HepG2 (cell line): ENCODE data around the gene LYRM4. TPM values are rescaled to one million over a fixed set of nuclear protein-coding genes. Genes with fewer than 3 reads are reported as not detected.

ENCODE experiments used
- ASH2L ChIP-seq: fragments of 300-600, 200-600 bp; sonication (generic); IDR thresholded peaks from 2 replicates; pipeline ENCODE4 v1.7.0; 2017; ENCODE audit warnings: low read depth, mild to moderate bottlenecking, moderate library complexity, mixed read lengths, low read length; ENCODE audit not compliant: insufficient read length
- CEBPZ ChIP-seq: IDR thresholded peaks from 2 replicates; pipeline ENCODE4 v1.6.1; 2012; ENCODE audit warnings: low read length, improper control_type of control experiment
- CENPBD1 ChIP-seq: sonication (generic); formaldehyde crosslinking; IDR thresholded peaks from 2 replicates; pipeline ENCODE4 v1.8.0; 2022; ENCODE audit warnings: missing genetic modification reagents, low read depth, mild to moderate bottlenecking, borderline replicate concordance
- EEA1 ChIP-seq: sonication (generic); formaldehyde crosslinking; IDR thresholded peaks from 2 replicates; pipeline ENCODE4 v1.5.1; 2020; ENCODE audit warnings: mild to moderate bottlenecking, missing genetic modification reagents, borderline replicate concordance
- EHMT2 ChIP-seq: fragments of 200-600 bp; sonication (generic); IDR thresholded peaks from 2 replicates; pipeline ENCODE4 v1.7.0; 2017; ENCODE audit warnings: antibody characterized with exemption, low read depth, low read length, borderline replicate concordance
- ETV5 ChIP-seq: IDR thresholded peaks from 2 replicates; pipeline ENCODE4 v1.6.1; 2018; ENCODE audit warnings: missing biosample characterization, missing genetic modification reagents, inconsistent platforms, borderline replicate concordance
- HOXD1 ChIP-seq: sonication (generic); formaldehyde crosslinking; IDR thresholded peaks from 2 replicates; pipeline ENCODE4 v1.5.0; 2020; ENCODE audit warnings: missing genetic modification reagents
- MAX ChIP-seq: IDR thresholded peaks from 2 replicates; pipeline ENCODE4 v1.6.1; 2012; ENCODE audit warnings: inconsistent platforms
- PITX1 ChIP-seq: sonication (generic); formaldehyde crosslinking; IDR thresholded peaks from 2 replicates; pipeline ENCODE4 v1.5.1; 2020; ENCODE audit warnings: mild to moderate bottlenecking, missing genetic modification reagents
- SALL1 ChIP-seq: sonication (generic); formaldehyde crosslinking; IDR thresholded peaks from 2 replicates; pipeline ENCODE4 v1.8.0; 2022; ENCODE audit warnings: mild to moderate bottlenecking, missing genetic modification reagents
- SATB2 ChIP-seq: sonication (generic); formaldehyde crosslinking; IDR thresholded peaks from 2 replicates; pipeline ENCODE4 v1.5.0; 2020; ENCODE audit warnings: missing genetic modification reagents
- ZBTB49 ChIP-seq: sonication (generic); formaldehyde crosslinking; IDR thresholded peaks from 2 replicates; pipeline ENCODE4 v1.4.0; 2020; ENCODE audit warnings: missing genetic modification reagents, borderline replicate concordance
- ZBTB7A ChIP-seq: sonication (generic); formaldehyde crosslinking; IDR thresholded peaks from 2 replicates; pipeline ENCODE4 v1.8.0; 2022; ENCODE audit warnings: mild to moderate bottlenecking, missing genetic modification reagents
- ZNF678 ChIP-seq: sonication (generic); formaldehyde crosslinking; IDR thresholded peaks from 2 replicates; pipeline ENCODE4 v1.4.0; 2020; ENCODE audit warnings: mild to moderate bottlenecking, missing genetic modification reagents
- ZNF709 ChIP-seq: sonication (generic); formaldehyde crosslinking; IDR thresholded peaks from 2 replicates; pipeline ENCODE4 v1.5.0; 2020; ENCODE audit warnings: mild to moderate bottlenecking, missing genetic modification reagents
- ZNF761 ChIP-seq: sonication (generic); formaldehyde crosslinking; conservative IDR thresholded peaks from 2 replicates; pipeline ENCODE4 v1.4.0; 2020; ENCODE audit warnings: mild to moderate bottlenecking, missing genetic modification reagents
- ZNF781 ChIP-seq: sonication (generic); formaldehyde crosslinking; IDR thresholded peaks from 2 replicates; pipeline ENCODE4 v1.5.1; 2020; ENCODE audit warnings: borderline replicate concordance, mild to moderate bottlenecking, missing genetic modification reagents; ENCODE audit errors: not compliant biosample characterization
- ZNF782 ChIP-seq: sonication (generic); formaldehyde crosslinking; IDR thresholded peaks from 2 replicates; pipeline ENCODE4 v1.4.0; 2020; ENCODE audit warnings: missing genetic modification reagents, mild to moderate bottlenecking, borderline replicate concordance
- polyA plus RNA-seq, 8 experiments: library from polyadenylated mRNA; depleted of rRNA in 3 of 8; stranded (reverse) in 7 of 8; unstranded in 1 of 8; fragments of >200 nt; fragmentation: Illumina TruSeq in 4 of 8; extraction: Trizol in 4 of 8; gene quantifications; 2 replicates each; pipeline versions ENCODE4 v1.2.1 to v1.2.3, GENCODE V29; 2011 to 2016; ENCODE audit warnings: low read depth in 4 of 8, missing spikeins in 1 of 8, mixed read lengths in 1 of 8; ENCODE audit not compliant: insufficient read depth in 1 of 8
- total RNA-seq, 5 experiments: library from RNA; depleted of rRNA; stranded (reverse); fragments of >200 nt; fragmentation: Illumina TruSeq; extraction: Trizol; gene quantifications; 2 replicates each; pipeline ENCODE4 v1.2.3, GENCODE V29; 2016; ENCODE audit warnings: low read depth in 1 of 5
- TF ChIP-seq, protein P1 (sequence below): sonication (generic); formaldehyde crosslinking; IDR thresholded peaks from 2 replicates; pipeline ENCODE4 v1.9.0; 2022; ENCODE audit warnings: missing genetic modification reagents, mild to moderate bottlenecking, borderline replicate concordance

The LYRM4 gene
- total and polyA plus RNA-seq, 2 of the 13 experiments (the other 11 are each of a cell fraction or from before 2014, with no cell fraction given): 64.6 to 67.5 TPM

DNA sequence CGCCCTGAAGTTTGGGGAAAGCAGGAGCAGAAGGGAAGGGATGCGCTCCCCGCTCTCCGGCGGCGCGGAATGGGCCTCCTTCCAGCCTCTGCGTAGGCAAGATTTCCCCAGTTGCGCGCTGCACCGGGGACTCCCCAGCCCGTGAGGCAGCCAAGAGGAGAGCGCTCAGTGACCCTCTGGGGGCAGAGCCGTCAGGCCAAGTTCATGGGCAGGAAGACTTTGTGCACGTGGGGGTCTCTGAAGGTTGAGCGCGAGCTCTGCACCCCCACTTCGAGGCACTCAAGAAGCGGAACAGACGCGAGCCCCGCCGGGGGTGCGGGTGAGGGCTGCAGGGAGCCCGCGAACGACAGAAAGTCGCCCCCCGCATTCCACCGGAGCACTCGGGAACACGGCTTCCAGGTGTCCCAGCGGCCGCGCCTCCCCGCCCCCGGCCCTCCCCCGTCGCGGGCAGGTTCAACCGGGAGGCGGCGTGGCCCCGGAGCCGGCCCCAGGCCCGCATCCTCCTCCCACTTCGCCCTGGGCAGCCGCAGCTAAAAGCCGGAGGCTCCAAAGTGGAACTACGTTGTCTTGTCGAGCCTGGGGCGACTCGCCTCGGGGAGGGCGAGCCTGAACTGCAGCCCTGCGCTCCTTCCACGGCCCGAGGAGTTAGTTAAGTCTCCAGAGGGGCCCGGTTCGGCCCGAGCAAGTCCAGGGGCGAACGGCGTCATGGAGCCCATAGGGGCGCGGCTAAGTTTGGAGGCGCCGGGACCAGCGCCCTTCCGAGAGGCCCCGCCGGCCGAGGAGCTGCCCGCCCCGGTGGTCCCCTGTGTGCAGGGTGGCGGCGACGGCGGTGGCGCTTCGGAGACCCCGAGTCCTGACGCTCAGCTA is 175.7 kb downstream of the LYRM4 start, which contains the start of gene PPP1R3G (continued):
- TF ChIP-seq EEA1 (CRISPR knock-in tag) (no peak), ZNF709 (no peak), HOXD1 (no peak), CENPBD1 (CRISPR knock-in tag) (no peak), ZNF678 (CRISPR knock-in tag) (no peak), ZBTB49 (CRISPR knock-in tag) (no peak), ZNF761 (CRISPR knock-in tag) (no peak), ZNF781 (CRISPR knock-in tag) (no peak), CEBPZ (no peak), SATB2 (CRISPR knock-in tag) (no peak), EHMT2 (no peak), PITX1 (CRISPR knock-in tag) (no peak), MAX (no peak), ZBTB7A (CRISPR knock-in tag) (no peak), SALL1 (CRISPR knock-in tag) (no peak), ETV5 (CRISPR knock-in tag) (no peak), ZNF782 (peak; percentile 17; the same call in 1 of the 2 replicates), ASH2L (peak; percentile 33)
- TF ChIP-seq, protein P1, sequence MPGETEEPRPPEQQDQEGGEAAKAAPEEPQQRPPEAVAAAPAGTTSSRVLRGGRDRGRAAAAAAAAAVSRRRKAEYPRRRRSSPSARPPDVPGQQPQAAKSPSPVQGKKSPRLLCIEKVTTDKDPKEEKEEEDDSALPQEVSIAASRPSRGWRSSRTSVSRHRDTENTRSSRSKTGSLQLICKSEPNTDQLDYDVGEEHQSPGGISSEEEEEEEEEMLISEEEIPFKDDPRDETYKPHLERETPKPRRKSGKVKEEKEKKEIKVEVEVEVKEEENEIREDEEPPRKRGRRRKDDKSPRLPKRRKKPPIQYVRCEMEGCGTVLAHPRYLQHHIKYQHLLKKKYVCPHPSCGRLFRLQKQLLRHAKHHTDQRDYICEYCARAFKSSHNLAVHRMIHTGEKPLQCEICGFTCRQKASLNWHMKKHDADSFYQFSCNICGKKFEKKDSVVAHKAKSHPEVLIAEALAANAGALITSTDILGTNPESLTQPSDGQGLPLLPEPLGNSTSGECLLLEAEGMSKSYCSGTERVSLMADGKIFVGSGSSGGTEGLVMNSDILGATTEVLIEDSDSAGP (CRISPR knock-in tag): peak; percentile 8; the same call in 1 of the 2 replicates
